Measurements from ENCODE around the gene DNAJC17.
A peak's percentile ranks its signal among the peaks of the same experiment; 100 is the strongest.

Gene DNAJC17

DNA sequence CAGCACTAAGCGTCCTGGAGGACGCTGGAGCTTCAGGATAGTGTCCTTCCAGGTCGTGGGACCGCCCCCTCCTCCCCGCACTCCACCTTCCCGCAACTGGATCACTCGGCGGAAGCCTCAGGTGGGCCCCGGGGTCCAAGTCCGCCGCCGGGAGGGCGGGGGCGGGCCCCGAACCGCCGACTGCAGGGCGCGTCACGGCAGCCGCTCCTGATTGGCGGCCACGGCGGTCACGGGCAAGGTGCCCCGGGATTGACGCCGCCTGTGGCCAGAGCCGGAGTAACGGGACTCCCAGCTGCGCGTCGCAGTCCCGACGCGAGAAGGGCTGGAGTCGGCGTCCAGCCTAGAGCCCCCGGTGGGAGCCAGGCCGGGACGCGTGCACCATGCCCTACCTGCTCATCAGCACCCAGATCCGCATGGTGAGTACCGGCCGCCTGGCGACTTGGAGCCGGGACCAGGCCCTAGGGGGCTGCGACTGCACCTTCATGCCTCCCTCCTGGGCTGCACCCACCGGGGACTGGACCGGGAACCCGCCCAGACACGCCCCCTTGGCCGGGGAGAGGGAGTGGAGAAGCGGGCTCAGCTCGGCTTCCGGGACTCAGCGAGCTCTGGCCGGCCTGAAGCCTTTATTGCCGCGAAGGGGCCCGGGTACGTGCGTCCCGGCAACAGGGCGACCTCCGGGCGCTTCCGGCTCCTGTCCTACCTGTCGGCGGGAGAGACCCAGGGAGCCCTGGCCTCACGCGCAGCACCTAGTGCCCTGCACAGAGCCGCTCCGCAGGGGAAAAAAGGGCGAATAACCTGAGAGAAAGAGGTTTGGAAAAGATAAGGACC, 43.3 kb downstream of the DNAJC17 start, which contains the start of gene GCHFR:
Gene GCHFR (plus strand): TSS at position 268 of the 828 bp plus-strand sequence. CDS start 113 bp downstream, at position 381.
- peak; percentile 74 for DNase-seq

- DNase-seq, result peak; percentile 40
These were observed 44.1 kb downstream of the DNAJC17 start for GRCh38 chr15:40762919-40763800.

- no peak for DNase-seq
These were observed 47.3 kb downstream of the DNAJC17 start for GRCh38 chr15:40759961-40760360.

- DNase-seq, result no peak
These were observed 50.3 kb downstream of the DNAJC17 start for GRCh38 chr15:40756938-40757337.

GRCh38 chr15:40755812-40756208, 51.5 kb downstream of the DNAJC17 start:
- no peak for DNase-seq

GRCh38 chr15:40754883-40755811, 52.1 kb downstream of the DNAJC17 start, which contains the start of gene RMDN3:
TSS of gene RMDN3 (minus strand) at chr15:40755254. CDS start at chr15:40754783, 471 bp downstream.
- peak; percentile 94 for DNase-seq

- peak; percentile 35 for DNase-seq
These were observed 52.7 kb downstream of the DNAJC17 start for GRCh38 chr15:40754574-40754882.

DNA sequence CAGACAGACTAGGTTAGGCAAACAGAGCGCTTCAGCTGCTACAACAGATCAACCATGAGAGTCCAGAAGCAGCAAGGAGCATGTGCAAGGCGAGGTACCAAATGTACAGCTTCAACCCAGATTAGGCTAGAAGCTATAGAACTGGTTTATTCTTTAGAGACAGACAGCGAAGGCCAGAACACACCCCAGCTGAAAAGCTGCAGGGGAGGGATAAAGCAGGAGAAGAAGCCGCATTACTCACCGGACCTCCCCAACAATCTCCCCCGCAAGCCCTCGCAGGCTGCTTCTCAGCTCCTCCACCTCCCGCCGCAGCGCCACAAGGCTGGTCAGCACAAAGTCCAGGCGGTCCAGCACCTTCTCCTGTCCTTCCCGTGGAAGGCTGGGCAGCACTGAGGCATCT, 55.5 kb downstream of the DNAJC17 start:
- DNase-seq, result no peak

- DNase-seq, result no peak
These were observed 56.4 kb downstream of the DNAJC17 start for GRCh38 chr15:40750885-40751284.

DNA sequence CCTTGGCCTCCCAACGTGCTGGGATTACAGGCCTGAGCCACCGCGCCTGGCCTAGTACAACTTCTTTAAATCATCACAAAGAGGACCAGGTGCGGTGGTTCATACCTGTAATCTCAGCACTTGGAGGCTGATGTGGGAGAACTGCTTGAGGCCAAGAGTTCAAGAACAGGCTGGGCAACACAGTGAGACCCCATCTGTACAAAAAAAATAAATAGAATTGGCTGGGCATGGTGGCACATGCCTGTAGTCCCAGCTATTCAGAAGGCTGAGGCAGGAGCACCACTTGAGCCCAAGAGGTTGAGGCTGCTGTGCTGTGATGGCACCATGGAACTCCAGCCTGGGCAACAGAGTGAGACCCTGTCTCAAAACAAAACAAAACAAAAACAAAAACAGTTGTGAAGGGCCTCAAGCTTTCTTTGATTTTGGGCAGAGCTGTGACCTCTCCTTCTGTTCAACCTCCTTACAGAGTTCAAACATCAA, 58.1 kb downstream of the DNAJC17 start:
- DNase-seq, result no peak

- DNase-seq, result no peak
These were observed 59.3 kb downstream of the DNAJC17 start for GRCh38 chr15:40747685-40748631.

- DNase-seq, result no peak
These were observed 60.3 kb downstream of the DNAJC17 start for GRCh38 chr15:40746916-40747418.

- no peak for DNase-seq
These were observed 62.5 kb downstream of the DNAJC17 start for GRCh38 chr15:40744815-40745152.

- DNase-seq, result peak; percentile 82
These were observed 63.1 kb downstream of the DNAJC17 start for GRCh38 chr15:40743921-40744814.

- DNase-seq, result no peak
These were observed 63.8 kb downstream of the DNAJC17 start for GRCh38 chr15:40743485-40743901.

DNA sequence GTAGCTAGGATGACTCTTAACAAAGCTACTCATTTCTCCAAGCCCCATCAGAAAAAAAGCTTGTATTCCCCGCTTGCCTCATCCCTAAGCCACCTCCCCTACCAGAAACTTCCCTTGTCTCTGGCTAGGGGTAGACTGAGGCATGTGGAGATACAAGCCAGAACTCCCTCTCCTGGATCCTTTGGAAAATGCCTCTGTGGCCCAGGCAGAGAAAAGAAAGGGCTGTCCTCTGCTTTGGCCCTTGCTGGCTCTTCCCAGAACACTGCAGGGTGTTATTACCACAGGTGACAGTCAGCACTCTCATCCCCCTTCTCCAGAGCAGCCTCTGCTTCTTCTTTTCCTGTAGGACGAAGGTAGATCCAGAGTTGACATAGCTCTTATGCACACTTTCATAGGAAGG, 67.4 kb downstream of the DNAJC17 start:
- no peak for DNase-seq

DNA sequence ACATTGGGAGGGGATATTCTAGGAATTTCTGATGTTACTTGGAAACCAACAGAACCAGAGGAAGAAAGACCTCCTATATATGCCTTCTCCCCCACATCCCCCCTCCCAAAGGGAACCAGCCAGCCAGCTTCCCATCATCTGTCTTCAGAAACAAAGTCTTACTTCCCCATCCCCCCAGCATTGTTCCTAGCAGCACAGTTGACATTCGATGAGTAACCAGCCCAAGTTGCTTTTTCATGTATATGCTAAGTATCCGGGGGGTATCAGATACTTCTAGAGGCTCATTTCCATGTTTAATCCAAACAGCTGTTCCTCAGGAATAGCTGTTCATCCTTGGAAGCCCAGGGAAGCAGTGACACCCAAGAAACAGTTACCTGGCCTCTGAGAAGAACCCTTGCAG, 68.2 kb downstream of the DNAJC17 start:
- DNase-seq, result no peak

- DNase-seq, result no peak
These were observed 70.2 kb downstream of the DNAJC17 start for GRCh38 chr15:40737048-40737447.

DNA sequence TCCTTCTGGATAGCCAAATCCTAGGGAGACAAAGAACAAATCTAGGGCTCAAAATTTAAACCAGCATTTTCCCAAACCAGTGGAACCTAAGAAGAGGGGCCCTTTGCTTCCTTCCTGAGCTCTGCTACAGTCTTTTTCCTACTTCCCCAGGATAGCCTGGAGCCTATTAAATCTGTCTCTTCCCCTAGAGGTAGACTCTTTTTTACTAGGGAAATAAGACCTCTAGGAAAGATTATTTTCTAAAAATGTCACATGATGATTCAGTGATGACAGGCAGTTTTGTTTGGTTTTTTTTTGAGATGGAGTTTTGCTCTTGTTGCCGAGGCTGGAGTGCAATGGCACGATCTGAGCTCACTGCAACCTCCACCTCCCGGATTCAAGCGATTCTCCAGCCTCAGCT, 70.7 kb downstream of the DNAJC17 start:
- no peak for DNase-seq

DNA sequence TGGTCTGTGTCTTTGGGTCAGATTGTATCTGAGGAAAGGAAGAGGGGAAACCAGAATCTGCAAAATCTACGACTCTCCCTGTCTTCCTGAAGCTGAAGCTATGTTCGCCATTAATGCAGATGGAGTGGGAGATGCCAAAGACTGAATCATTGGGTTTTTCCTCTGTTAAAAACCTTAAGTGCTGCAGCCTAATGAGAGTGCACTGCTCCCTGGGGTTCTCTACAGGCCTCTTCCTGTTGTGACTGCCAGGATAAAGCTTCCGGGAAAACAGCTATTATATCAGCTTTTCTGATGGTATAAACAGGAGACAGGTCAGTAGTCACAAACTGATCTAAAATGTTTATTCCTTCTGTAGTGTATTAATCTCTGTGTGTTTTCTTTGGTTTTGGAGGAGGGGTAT, 76.2 kb downstream of the DNAJC17 start:
- DNase-seq, result no peak

Data from CD4-positive, alpha-beta T cell treated with Interleukin-10 for 1 hour (primary cell).